Cardiac muscle cell (in vitro differentiated cells and primary cell): ENCODE data around the gene EHBP1L1. TPM values are rescaled to one million over a fixed set of nuclear protein-coding genes. Genes with fewer than 3 reads are reported as not detected.

ENCODE experiments used
- DNase-seq, 2 donors: peaks; one replicate each; pipeline versions ENCODE4 v3.0.0 to v3.0.0-alpha.2; 2010 to 2017; ENCODE audit warnings: low read depth in 1 of 2, low spot score in 1 of 2
- H3K27ac ChIP-seq: fragments of 200-600 bp; sonication (generic); 2 replicates; pipeline ENCODE4 v1.5.1; 2016
- H3K27me3 ChIP-seq: fragments of 200-600 bp; sonication (generic); 2 replicates; pipeline ENCODE4 v1.6.0; 2016; ENCODE audit warnings: control low read depth
- H3K36me3 ChIP-seq: fragments of 200-600 bp; sonication (generic); 2 replicates; pipeline ENCODE4 v1.5.1; 2016; ENCODE audit warnings: control low read depth
- H3K4me1 ChIP-seq: fragments of 200-600 bp; sonication (generic); 2 replicates; pipeline ENCODE4 v1.8.1; 2017; ENCODE audit warnings: low read depth, mild to moderate bottlenecking, mixed run types
- H3K4me3 ChIP-seq: fragments of 200-600 bp; sonication (generic); 2 replicates; pipeline ENCODE4 v1.5.1; 2016; ENCODE audit warnings: mild to moderate bottlenecking
- H3K9me3 ChIP-seq: fragments of 200-600 bp; sonication (generic); 2 replicates; pipeline ENCODE4 v1.5.1; 2017; ENCODE audit warnings: low read depth, mild to moderate bottlenecking, control low read depth
- polyA plus RNA-seq: library from polyadenylated mRNA; unstranded; fragments of >200 nt; fragmentation: Nextera tagmentation; extraction: Ambion mirVana; gene quantifications from 2 replicates; pipeline ENCODE4 v1.2.1, GENCODE V29; 2016
- total RNA-seq: library from RNA; depleted of rRNA; stranded (reverse); fragments of >200 nt; gene quantifications from 2 replicates; pipeline ENCODE4 v1.2.3, GENCODE V29; 2016
- TF ChIP-seq, protein P1 (sequence below): IDR thresholded peaks from 2 replicates; pipeline ENCODE4 v1.5.1; 2012; ENCODE audit warnings: low read depth, mild to moderate bottlenecking, low read length

Gene EHBP1L1
- total and polyA plus RNA-seq, 2 experiments from 2014 or later, result 14.2 to 50.5 TPM

- no peaks in the 10 kb centered on the region for H3K4me1 ChIP-seq
- TF ChIP-seq, protein P1, sequence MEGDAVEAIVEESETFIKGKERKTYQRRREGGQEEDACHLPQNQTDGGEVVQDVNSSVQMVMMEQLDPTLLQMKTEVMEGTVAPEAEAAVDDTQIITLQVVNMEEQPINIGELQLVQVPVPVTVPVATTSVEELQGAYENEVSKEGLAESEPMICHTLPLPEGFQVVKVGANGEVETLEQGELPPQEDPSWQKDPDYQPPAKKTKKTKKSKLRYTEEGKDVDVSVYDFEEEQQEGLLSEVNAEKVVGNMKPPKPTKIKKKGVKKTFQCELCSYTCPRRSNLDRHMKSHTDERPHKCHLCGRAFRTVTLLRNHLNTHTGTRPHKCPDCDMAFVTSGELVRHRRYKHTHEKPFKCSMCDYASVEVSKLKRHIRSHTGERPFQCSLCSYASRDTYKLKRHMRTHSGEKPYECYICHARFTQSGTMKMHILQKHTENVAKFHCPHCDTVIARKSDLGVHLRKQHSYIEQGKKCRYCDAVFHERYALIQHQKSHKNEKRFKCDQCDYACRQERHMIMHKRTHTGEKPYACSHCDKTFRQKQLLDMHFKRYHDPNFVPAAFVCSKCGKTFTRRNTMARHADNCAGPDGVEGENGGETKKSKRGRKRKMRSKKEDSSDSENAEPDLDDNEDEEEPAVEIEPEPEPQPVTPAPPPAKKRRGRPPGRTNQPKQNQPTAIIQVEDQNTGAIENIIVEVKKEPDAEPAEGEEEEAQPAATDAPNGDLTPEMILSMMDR, result no peak
- no peak for DNase-seq
- H3K9me3 ChIP-seq, result no peaks in the 10 kb centered on the region
- H3K27ac ChIP-seq, result no peak overlapping the region
- peaks cover 24% of the 10 kb centered on the region for H3K27me3 ChIP-seq
- peaks cover 3% of the 10 kb centered on the region for H3K36me3 ChIP-seq
- H3K4me3 ChIP-seq, result peak overlapping the region; percentile 19
Observed at GRCh38 chr11:65541093-65541982, 34.5 kb upstream of the EHBP1L1 start.

DNA sequence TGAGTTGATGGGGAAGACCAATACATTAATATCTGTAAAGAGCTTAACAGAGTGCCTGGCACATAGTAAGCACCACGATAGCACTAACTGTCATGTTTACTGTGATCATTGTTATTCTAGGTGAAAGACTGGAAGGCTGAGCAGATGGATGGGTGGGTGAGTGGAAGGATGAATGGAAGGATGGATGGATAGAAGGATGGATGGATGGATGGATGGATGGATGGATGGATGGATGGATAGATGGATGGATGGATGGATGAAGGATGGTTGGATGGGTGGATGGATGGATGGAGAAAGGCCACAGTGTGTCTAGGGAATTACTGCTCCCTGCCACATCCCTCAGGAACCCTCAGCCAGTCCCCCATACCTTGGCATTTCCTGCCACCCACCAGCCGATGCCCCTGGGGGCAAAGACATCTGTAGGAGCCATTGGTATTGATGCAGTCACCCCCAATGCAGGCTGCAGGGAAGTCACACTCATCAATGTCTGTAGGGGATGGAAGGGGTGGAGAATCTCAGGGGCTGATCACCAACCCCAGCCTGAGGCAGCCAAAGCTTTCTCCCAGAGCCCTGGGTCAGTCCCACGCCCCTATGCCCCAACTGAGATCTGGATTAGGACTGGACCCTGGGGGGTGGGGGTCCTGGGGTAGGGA lies 33.0 kb upstream of the EHBP1L1 start:
- Histone ChIP-seq H3K27ac (no peak overlapping the region), H3K27me3 (peaks cover 29% of the 10 kb centered on the region), H3K4me3 (no peak overlapping the region), H3K4me1 (no peaks in the 10 kb centered on the region), H3K36me3 (no peaks in the 10 kb centered on the region), H3K9me3 (no peaks in the 10 kb centered on the region)
- DNase-seq, result no peak
- TF ChIP-seq, protein P1, result no peak

DNA sequence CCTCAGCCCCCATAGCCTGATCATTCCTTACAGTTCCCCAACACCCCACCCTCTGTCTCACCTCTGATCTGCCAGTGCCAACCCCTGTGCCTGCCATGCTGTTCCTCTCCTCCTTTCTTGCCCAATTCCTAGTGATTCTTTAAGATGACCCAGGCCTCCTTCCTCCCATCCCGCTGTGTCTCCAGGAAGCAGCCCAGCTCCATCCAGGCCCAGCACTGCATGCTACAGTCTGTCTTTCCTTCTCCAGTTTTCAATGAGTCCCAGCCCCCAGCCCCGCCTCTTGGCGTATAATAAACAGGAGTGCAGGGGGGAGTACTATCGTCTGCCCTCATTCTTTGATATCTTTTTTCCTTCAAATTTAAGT lies 30.0 kb upstream of the EHBP1L1 start:
- no peak overlapping the region for H3K27ac ChIP-seq
- H3K27me3 ChIP-seq, result peaks cover 20% of the 10 kb centered on the region
- TF ChIP-seq, protein P1, result no peak
- DNase-seq, result no peak
- H3K9me3 ChIP-seq, result no peaks in the 10 kb centered on the region
- H3K4me3 ChIP-seq, result no peak overlapping the region
- no peaks in the 10 kb centered on the region for H3K4me1 ChIP-seq
- no peaks in the 10 kb centered on the region for H3K36me3 ChIP-seq

DNA sequence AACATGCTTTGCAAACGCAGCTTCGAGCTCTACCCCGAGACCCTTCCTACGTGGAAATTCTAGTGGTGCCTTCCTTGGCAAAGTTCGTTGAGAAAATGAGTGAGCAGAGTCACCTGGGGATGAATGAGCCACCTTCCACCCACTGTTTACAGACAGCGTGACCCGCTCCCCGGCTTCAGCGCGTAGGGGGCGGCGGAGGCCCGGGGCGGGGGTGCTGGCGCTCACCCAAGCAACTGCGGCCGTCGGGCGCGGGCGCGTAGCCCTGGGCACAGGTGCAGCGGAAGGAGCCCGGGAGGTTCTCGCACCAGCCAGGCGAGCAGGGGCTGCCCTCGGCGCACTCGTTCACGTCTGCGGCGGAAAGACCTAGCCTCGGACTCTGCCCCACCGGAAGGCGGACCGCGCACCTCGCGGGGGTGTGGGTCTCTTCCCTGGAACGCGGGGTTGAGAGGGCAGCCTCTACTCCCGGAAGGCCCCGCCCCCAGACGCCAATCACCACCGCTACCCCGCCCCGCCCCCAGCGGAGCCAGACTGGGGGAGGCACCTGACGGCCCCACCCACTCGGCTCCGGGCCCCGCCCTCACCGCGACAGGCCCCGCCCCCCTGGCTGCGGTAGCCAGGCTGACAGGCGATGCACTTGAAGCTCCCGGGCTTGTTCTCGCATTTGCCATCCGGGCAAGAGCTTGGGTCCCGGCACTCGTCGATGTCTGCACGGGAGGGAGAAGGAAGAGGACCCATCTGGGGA lies 29.5 kb upstream of the EHBP1L1 start:
- H3K27me3 ChIP-seq, result peaks cover 20% of the 10 kb centered on the region

More for the DNA sequence above, 29.5 kb upstream of the EHBP1L1 start:
- H3K4me1 ChIP-seq, result no peaks in the 10 kb centered on the region
- H3K36me3 ChIP-seq, result no peaks in the 10 kb centered on the region
- DNase-seq, result peak in 1 of 2 donors; percentile 91
- no peaks in the 10 kb centered on the region for H3K9me3 ChIP-seq
- H3K27ac ChIP-seq, result no peak overlapping the region
- TF ChIP-seq, protein P1, result no peak
- H3K4me3 ChIP-seq, result peak overlapping the region; percentile 26
